ENCODE measurements around the gene SLC9A1.

The SLC9A1 gene

DNA sequence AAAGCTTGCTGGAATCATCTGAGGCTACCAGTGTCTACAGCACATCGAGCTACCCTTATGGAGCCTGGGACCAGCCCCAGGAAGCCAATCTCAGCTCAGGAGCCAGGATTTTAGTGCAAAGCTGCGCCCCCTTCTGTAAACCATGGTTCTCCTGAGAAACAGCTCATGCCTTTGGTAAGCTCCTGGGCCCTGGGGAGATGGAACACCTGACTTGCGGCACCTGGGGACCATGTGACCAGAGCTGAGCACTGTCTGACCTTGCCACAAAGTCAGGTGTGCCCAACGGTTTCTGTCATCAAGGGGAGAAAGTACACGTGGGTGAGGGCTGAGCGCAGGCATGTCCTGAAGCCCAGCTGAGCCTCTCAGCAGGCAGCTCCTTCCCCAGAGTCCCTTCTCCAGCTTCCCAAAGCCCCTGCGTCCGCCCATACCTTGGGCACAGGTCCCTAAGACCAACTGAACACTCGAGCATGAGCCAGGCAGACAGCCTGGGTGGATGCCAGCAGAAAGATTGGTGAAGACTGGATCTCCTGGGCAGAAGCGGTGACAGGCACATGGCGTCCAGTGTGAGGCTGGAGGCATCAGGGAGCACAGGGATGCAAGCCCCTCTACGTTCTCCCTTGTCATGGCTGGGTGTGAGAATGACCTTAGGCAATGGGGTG, 84.4 kb downstream of the SLC9A1 start:
- no peaks in the 10 kb centered on the region for H3K9me3 Mint-ChIP-seq
- H3K36me3 Mint-ChIP-seq (ENCODE audit: low read depth), result no peaks in the 10 kb centered on the region
- no peak overlapping the region for H3K4me3 Mint-ChIP-seq
- H3K27ac Mint-ChIP-seq, result no peak overlapping the region
- no peaks in the 10 kb centered on the region for H3K4me1 Mint-ChIP-seq
- H3K27me3 Mint-ChIP-seq, result peaks cover 2% of the 10 kb centered on the region
- DNase-seq, result no peak
- no peak for ATAC-seq

DNA sequence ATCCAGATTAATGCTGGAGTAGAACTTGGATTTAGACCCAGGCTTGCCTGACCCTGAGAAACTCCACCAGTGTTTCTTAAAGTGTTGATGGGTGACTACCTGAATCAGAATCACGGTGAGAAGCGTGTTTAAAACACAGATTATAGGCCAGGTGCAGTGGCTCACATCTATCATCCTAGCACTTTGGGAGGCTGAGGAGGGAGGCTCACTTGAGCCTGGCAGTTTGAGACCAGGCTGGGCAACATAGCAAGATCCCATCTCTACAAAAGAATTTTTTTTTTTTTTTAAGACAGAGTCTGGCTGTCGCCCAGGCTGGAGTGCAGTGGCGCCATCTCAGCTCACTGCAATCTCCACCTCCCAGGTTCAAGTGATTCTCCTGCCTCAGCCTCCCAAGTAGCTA, 86.0 kb downstream of the SLC9A1 start:
- H3K27ac Mint-ChIP-seq, result no peak overlapping the region
- ATAC-seq (no peak), DNase-seq (no peak)
- H3K4me1 Mint-ChIP-seq, result no peaks in the 10 kb centered on the region
- no peaks in the 10 kb centered on the region for H3K36me3 Mint-ChIP-seq (ENCODE audit: low read depth)
- peaks cover 2% of the 10 kb centered on the region for H3K27me3 Mint-ChIP-seq
- no peak overlapping the region for H3K4me3 Mint-ChIP-seq
- H3K9me3 Mint-ChIP-seq, result no peaks in the 10 kb centered on the region

DNA sequence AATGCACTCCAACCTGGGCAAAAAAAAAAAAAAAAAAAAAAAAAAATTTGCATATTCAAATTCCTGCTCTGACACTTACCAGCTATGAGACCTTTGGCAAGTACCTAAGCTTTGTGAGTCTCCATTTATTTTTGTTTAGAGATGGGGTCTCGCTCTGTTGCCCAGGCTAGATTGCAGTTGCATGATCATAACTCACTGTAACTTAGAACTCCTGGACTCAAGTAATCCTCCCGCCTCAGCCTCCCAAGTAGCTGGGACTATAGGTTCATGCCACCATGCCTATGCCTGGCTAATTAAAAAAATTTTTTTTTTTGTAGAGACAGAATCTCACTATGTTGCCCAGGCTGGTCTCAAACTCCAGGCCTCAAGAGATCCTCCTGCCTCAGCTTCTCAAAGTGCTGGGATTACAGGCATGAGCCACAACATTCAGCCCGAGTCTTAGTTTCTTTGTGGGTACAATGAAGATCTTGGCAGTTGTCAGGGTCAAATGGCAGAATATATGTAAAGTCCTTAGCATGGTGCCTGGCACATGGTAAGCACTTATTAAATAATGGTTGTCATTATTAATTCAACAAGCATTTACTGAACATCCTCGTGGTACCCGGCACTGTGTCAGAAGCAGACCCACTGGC, 88.8 kb downstream of the SLC9A1 start:
- Mint-ChIP-seq H3K4me3 (no peak overlapping the region), H3K36me3 (ENCODE audit: low read depth) (no peaks in the 10 kb centered on the region), H3K27me3 (peaks cover 2% of the 10 kb centered on the region), H3K9me3 (no peaks in the 10 kb centered on the region), H3K27ac (no peak overlapping the region), H3K4me1 (no peaks in the 10 kb centered on the region)
- DNase-seq (no peak), ATAC-seq (no peak)

DNA sequence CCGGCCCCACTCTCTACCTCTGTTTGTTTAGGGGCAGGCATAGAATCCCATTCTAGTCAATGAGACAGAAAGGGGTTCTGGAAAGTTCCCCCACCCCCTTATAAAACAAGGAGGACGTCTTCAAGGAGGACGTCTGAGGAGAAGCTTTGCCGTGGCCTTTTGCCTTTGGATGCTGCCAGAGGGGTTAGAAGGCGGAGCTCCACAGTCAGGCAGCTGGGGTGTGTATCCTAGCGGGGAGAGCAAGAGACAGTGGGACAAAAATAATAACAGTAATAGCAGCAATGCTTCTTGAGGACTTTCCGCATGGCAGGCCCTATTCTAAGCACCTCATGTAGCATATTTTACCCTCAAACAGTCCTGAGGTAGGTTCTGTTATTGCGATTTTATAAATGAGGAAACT, 94.0 kb downstream of the SLC9A1 start:
- no peak for DNase-seq
- ATAC-seq, result no peak
- H3K27ac Mint-ChIP-seq, result no peak overlapping the region
- no peak overlapping the region for H3K4me3 Mint-ChIP-seq
- no peaks in the 10 kb centered on the region for H3K27me3 Mint-ChIP-seq
- no peaks in the 10 kb centered on the region for H3K4me1 Mint-ChIP-seq
- no peaks in the 10 kb centered on the region for H3K36me3 Mint-ChIP-seq (ENCODE audit: low read depth)
- no peaks in the 10 kb centered on the region for H3K9me3 Mint-ChIP-seq

DNA sequence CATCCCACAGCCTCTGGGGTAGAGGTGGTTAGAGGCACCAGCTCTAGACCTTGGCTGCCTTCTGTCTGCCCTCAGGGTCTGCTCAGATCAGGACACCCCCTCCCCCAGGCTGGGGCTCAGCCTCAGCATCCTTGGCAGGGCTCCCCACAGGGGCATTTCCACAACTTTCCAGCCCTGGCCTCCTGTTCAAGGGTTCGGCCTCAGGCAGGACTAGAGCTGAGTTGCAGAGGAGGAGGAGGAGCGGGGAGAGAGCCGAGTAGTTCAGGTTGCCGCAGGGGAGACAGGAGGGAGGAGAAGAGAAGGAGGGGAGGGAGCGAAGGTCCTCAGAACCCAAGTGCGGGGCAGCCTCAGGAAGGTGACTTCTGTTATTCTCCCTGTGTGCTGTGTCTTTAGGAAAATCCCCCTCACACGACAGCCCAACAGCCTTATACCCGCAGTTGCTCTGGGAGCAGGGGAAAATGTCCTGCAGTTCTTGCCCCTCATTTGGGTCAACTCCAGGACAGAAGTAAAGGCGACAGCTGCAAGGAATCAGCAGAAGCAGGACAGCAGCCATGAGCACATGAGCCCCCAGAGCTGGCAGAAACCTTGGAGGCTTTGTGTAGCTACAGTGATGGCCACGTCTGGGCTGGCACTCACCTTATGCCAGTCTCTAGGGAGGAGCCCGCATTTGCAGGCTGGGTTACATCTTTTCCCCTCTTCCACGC, 95.8 kb downstream of the SLC9A1 start:
- Mint-ChIP-seq H3K9me3 (no peaks in the 10 kb centered on the region), H3K27me3 (no peaks in the 10 kb centered on the region), H3K27ac (no peak overlapping the region), H3K36me3 (ENCODE audit: low read depth) (no peaks in the 10 kb centered on the region), H3K4me3 (no peak overlapping the region), H3K4me1 (no peaks in the 10 kb centered on the region)
- DNase-seq, result no peak
- no peak for ATAC-seq

DNA sequence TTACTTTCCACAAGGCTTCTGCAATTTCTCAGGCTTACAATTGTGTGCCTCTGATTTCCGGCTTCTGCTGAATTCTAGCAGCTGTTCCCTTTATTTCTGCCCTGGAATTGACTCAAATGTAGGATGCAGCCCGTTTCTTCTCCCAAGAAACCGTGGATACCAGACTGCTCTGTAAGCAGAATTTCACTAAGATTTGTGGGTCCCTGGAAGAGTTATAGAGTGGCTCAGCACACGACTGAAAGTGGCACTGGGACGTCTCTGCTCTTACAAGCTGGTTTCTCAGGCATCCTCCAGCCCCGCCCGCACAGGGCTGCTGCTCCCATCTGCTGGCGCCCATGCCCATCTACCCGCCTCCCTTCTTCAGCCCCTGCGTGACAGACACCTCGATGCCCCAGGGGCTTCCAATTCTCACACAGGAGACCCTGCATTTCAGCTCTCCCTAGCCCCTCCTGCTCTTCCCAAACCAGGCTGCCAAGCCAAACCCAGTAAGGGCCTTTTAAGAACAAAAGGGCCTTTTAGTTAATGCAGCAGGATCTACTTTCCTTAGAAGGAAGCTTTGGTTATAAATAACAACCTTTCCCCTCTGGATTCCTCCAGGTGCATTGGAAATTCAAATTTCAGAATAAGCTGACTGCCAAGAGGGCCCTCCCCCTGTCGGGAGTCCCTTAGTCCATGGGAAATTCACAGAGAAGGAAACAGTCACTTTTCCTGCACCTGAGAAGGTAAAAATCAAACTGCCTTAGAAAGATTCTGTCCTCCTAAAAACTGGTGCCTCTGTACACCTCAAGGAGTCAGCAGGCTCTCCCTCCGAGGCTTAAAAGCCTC, 96.9 kb downstream of the SLC9A1 start:
- Mint-ChIP-seq H3K4me1 (no peaks in the 10 kb centered on the region), H3K4me3 (no peak overlapping the region), H3K27me3 (no peaks in the 10 kb centered on the region), H3K36me3 (ENCODE audit: low read depth) (no peaks in the 10 kb centered on the region), H3K9me3 (no peaks in the 10 kb centered on the region), H3K27ac (no peak overlapping the region)
- ATAC-seq (no peak), DNase-seq (no peak)

DNA sequence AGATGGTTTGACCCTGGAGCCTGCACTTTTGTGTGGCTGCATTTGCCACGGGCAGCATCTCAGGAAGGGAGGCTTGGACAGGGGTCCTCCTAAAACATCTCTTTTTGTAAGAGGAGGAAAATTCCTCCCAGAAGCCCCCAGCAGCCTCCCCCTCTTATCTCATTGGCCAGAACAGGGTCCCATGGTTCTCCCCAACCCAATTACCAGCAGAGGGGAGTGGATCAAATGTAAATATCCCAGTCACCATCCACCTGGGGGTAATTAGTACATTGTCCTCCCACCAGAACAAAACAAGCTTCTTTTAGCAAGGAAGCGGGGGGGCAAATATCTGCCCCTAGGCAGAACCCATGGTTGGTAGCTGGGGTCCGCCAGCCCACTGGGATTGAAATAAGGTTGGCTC, 97.5 kb downstream of the SLC9A1 start:
- H3K27ac Mint-ChIP-seq, result no peak overlapping the region

DNA sequence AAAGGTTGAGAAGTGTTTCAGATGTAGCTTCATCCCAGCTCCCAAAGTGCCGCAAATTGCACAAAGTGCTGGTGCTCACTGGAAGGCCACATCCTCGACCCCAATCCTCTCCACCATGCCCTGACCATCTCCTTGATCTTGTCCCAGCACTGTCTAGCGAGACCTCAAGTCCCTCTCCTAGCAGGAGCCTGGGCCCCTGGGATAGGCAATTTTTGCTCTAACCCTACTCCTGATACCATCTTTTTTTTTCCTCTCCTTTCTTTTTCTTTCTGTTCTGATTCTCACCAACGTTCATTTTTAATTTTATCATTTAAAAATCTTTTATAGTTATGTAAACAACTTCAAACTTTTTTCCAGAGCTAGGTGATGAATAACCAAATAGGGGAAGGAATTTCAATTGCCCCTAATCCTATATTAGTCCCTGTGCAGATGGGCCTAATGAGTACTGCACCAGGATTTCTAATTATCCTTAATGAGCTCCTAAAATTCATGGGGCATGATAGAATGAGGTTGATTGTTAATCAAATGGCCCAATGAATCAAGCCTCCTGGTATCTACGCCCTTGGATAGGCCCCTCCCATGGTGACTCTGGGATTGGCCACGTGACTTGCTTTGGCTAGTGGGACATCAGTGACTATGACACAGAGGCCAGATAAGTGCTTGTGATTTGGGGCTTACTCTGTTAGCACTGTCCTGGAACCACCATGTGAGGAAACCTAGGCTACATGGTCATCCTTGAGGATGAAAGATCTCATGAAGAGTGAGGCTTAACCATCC, 100.8 kb downstream of the SLC9A1 start:
- no peak overlapping the region for H3K27ac Mint-ChIP-seq
- H3K4me1 Mint-ChIP-seq, result no peaks in the 10 kb centered on the region
- DNase-seq (no peak), ATAC-seq (no peak)
- no peaks in the 10 kb centered on the region for H3K27me3 Mint-ChIP-seq
- H3K4me3 Mint-ChIP-seq, result no peak overlapping the region
- H3K9me3 Mint-ChIP-seq, result no peaks in the 10 kb centered on the region
- H3K36me3 Mint-ChIP-seq (ENCODE audit: low read depth), result no peaks in the 10 kb centered on the region

More for the DNA sequence above, 97.5 kb downstream of the SLC9A1 start:
- Mint-ChIP-seq H3K9me3 (no peaks in the 10 kb centered on the region), H3K4me1 (no peaks in the 10 kb centered on the region), H3K4me3 (no peak overlapping the region), H3K36me3 (ENCODE audit: low read depth) (no peaks in the 10 kb centered on the region), H3K27me3 (no peaks in the 10 kb centered on the region)
- DNase-seq (no peak), ATAC-seq (no peak)

DNA sequence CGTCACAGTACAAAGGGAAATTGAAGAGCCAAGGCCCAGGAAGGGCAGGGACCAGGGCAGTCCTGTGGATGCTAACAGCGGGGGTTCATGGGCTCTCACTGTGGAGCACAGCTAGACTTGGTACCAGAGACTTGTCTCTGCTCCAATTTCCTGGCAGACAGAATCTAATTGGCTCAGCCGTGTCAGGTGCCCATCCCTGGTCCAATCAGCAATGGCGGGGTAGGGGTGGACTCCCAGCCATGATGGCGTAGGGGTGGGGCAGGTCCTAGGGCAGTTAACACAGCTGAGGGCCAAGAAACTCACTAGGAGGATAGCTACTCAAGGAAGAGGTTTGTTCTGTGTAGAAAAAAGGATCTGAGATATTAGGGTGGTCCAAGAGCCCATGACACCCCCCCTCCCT, 102.4 kb downstream of the SLC9A1 start:
- DNase-seq (no peak), ATAC-seq (no peak)
- H3K27me3 Mint-ChIP-seq, result no peaks in the 10 kb centered on the region
- H3K27ac Mint-ChIP-seq, result no peak overlapping the region
- no peaks in the 10 kb centered on the region for H3K36me3 Mint-ChIP-seq (ENCODE audit: low read depth)
- no peaks in the 10 kb centered on the region for H3K9me3 Mint-ChIP-seq
- no peaks in the 10 kb centered on the region for H3K4me1 Mint-ChIP-seq
- no peak overlapping the region for H3K4me3 Mint-ChIP-seq

DNA sequence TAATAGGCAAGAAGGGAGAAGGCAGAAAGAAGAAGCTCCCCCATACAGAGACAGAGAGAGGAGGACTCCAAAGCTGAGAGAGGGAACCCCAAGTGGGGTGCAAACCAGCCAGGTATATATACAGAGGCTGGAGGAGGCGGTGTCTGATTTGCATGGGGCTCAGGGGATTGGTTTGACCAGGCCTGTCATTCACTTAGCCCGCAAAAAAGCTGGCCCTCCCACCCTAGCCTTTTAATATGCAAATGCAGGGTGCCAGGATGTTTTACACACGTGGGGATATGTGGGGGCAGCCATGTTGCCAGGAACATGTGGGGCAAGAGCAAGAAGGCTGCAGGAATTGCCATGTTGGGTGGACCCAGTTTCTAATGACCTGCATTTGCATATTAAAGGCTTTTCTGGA, 105.3 kb downstream of the SLC9A1 start:
- H3K4me3 Mint-ChIP-seq, result no peak overlapping the region

DNA sequence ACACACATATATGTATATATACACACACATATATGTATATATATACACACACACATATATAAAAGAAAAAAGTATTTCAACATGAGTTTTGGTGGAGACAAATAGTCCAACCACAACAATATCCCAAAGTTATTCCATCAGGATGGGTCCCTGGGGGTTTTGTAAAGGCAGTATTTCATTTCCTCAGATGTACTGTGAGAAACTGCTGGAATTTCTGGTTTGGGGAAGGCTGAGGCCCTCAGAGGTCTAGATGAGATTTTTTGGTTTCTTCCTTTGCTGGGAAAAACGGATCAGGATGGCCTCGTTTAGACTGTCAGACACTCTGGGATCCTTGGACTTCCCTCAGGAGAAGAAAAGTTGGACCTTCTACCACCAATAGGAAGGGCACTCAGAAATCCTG, 105.8 kb downstream of the SLC9A1 start:
- H3K9me3 Mint-ChIP-seq, result no peaks in the 10 kb centered on the region
- no peak overlapping the region for H3K27ac Mint-ChIP-seq
- DNase-seq (no peak), ATAC-seq (no peak)
- H3K27me3 Mint-ChIP-seq, result no peaks in the 10 kb centered on the region
- no peak overlapping the region for H3K4me3 Mint-ChIP-seq
- H3K4me1 Mint-ChIP-seq, result peaks cover 16% of the 10 kb centered on the region
- H3K36me3 Mint-ChIP-seq (ENCODE audit: low read depth), result no peaks in the 10 kb centered on the region

More for the DNA sequence above, 105.3 kb downstream of the SLC9A1 start:
- H3K4me1 Mint-ChIP-seq, result peaks cover 14% of the 10 kb centered on the region
- ATAC-seq (no peak), DNase-seq (no peak)
- no peaks in the 10 kb centered on the region for H3K9me3 Mint-ChIP-seq
- no peaks in the 10 kb centered on the region for H3K36me3 Mint-ChIP-seq (ENCODE audit: low read depth)
- no peaks in the 10 kb centered on the region for H3K27me3 Mint-ChIP-seq
- no peak overlapping the region for H3K27ac Mint-ChIP-seq
